AG04450 (cell line): ENCODE results near the gene RO60. TPM values are rescaled to one million over a fixed set of nuclear protein-coding genes. Genes with fewer than 3 reads are reported as not detected.
"Not testable (repeated sequence)": the region's sequence is repeated elsewhere in the genome, so short reads cannot be mapped to it uniquely, and the experiment has no call there.

ENCODE experiments used
- CTCF ChIA-PET: fragments of 300-600, 350-600 bp; formaldehyde crosslinking; extraction: SDS; loops from one replicate; lab custom pipeline; 2022; ENCODE audit warnings: antibody characterized with exemption, inconsistent platforms; lab: Charles Lee
- POLR2A ChIA-PET: fragments of 350-600 bp; formaldehyde crosslinking; extraction: SDS; loops from one replicate; lab custom pipeline; 2021; ENCODE audit warnings: antibody characterized with exemption, inconsistent platforms; lab: Yijun Ruan, JAX
- DNase-seq: peaks from one replicate; pipeline ENCODE4 v3.0.0-alpha.2; 2011; ENCODE audit warnings: low read depth, low spot score
- H3K27ac ChIP-seq: one replicate; pipeline ENCODE4 v1.5.1; 2012; ENCODE audit warnings: low read depth, low read length, control low read depth
- H3K27me3 ChIP-seq: one replicate; pipeline ENCODE4 v1.6.0; 2012; ENCODE audit warnings: low read length; ENCODE audit not compliant: control insufficient read depth, insufficient read depth
- H3K4me3 ChIP-seq: 2 replicates; pipeline ENCODE4 v1.5.1; 2011; ENCODE audit warnings: mild to moderate bottlenecking, low read depth, low read length, control low read depth
- H3K9me3 ChIP-seq: 2 replicates; pipeline ENCODE4 v1.5.1; 2012; ENCODE audit warnings: low read length; ENCODE audit not compliant: control insufficient read depth, insufficient read depth
- CTCF ChIP-seq: IDR thresholded peaks from 2 replicates; pipeline ENCODE4 v1.5.1; 2011; ENCODE audit warnings: low read depth, low read length, control low read depth, inconsistent platforms
- polyA plus RNA-seq: library from polyadenylated mRNA; depleted of rRNA; stranded (reverse); fragments of >200 nt; gene quantifications from 2 replicates; pipeline ENCODE4 v1.2.3, GENCODE V29; 2011

The RO60 gene
- polyA plus RNA-seq, 1 experiment, result 39.4 TPM

GRCh38 chr1:193042766-193043691 lies 16.4 kb upstream of the RO60 start:
- ChIA-PET CTCF (no interaction called here), POLR2A (no interaction called here)
- no peak overlapping the region for H3K4me3 ChIP-seq

GRCh38 chr1:193048913-193049312 lies 10.5 kb upstream of the RO60 start:
- H3K27me3 ChIP-seq, POLR2A ChIA-PET, H3K4me3 ChIP-seq, CTCF ChIA-PET, DNase-seq, H3K9me3 ChIP-seq, H3K27ac ChIP-seq: not testable (repeated sequence)

More at GRCh38 chr1:193042766-193043691, 16.4 kb upstream of the RO60 start:
- no peak overlapping the region for H3K27ac ChIP-seq
- H3K27me3 ChIP-seq, result no peaks in the 10 kb centered on the region
- TF ChIP-seq CTCF, result no peak
- no peak for DNase-seq
- no peaks in the 10 kb centered on the region for H3K9me3 ChIP-seq

- H3K4me3 ChIP-seq, result no peak overlapping the region
- POLR2A ChIA-PET, result no interaction called here
- no peak for TF ChIP-seq CTCF
- CTCF ChIA-PET, result no interaction called here
- no peak overlapping the region for H3K27ac ChIP-seq
- H3K27me3 ChIP-seq, result no peaks in the 10 kb centered on the region
- no peaks in the 10 kb centered on the region for H3K9me3 ChIP-seq
- DNase-seq, result no peak
Measured at GRCh38 chr1:193054169-193054675, 5.2 kb upstream of the RO60 start.

GRCh38 chr1:193058529-193059281 lies 707 bp upstream of the RO60 start:
- TF ChIP-seq CTCF, result no peak
- ChIA-PET CTCF (interaction anchor here (0.6 to 1.6 kb wide), 6 partner anchors 11 to 448 kb away, joined by 3 to 6 read pairs (median 4); no protein-coding TSS in a partner anchor), POLR2A (interaction anchor here (0.6 to 1.1 kb wide), 7 partner anchors 21 to 248 kb away, joined by 3 to 10 read pairs (median 3); partner anchors contain the start of gene GLRX2)
- Histone ChIP-seq H3K27me3 (no peaks in the 10 kb centered on the region), H3K9me3 (peaks cover 4% of the 10 kb centered on the region; the same call in 1 of the 2 replicates), H3K4me3 (peak overlapping the region; percentile 95), H3K27ac (peak overlapping the region; percentile 99)
- DNase-seq, result no peak

GRCh38 chr1:193060115-193060403 lies 647 bp downstream of the RO60 start:
- POLR2A ChIA-PET, result no interaction called here
- peak overlapping the region; percentile 99 for H3K27ac ChIP-seq
- H3K9me3 ChIP-seq, result peaks cover 4% of the 10 kb centered on the region; the same call in 1 of the 2 replicates
- DNase-seq, result no peak
- no peak for TF ChIP-seq CTCF
- H3K4me3 ChIP-seq, result peak overlapping the region; percentile 95
- no peaks in the 10 kb centered on the region for H3K27me3 ChIP-seq
- CTCF ChIA-PET, result interaction anchor here (0.6 to 1.1 kb wide), 2 partner anchors 10 to 61 kb away, joined by 3 to 5 read pairs; no protein-coding TSS in a partner anchor
